ENCODE data around the gene PRPF6.

PRPF6 gene

DNA sequence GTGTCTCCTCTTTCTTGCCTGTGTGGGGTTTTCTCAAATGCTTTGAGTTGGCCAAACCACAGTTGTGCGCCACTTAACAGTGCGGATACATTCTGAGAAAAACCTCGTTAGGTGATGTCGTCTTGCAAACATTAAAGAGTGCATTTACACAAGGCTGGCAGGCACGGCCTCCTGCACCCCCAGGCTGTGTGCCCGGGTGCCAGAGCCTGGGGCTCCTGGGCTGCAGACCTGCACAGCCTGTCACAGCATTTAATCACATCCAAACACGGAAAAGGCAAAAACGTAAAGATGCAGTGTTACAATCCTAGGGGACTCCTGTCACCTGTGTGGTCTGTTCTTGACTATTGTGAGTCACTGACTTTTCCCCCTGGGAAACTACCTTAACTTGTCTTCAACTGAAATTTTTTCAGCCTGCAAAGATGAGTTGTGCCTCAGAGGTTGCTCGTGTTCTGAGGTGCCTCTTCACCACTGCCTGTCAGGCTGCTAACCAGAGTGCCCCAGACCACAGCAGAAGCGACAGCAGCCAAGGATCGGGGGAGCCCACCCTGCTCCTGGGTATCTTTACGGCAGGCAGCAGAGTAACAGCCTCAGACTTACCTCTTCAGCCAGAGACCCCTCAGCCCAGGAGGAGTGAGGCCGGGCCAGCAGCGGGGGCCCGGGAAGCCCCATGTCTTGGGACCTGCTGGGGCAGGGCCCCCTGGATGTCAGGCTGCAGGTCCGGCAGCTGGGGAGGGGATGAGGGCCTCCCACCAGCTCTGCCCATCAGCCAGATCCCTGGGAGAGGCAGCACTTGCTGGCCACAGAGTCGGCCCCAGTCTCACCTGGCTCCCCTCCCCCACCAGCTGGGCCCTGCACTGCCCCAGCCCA, 54.4 kb downstream of the PRPF6 start:
- TF ChIP-seq GATA3 (IDR thresholded peaks at IDR 0.05; ENCODE audit: low read depth, low read length) (no peak), GATA2 (IDR thresholded peaks at IDR 0.05; ENCODE audit: low read depth, low read length) (no peak)

DNA sequence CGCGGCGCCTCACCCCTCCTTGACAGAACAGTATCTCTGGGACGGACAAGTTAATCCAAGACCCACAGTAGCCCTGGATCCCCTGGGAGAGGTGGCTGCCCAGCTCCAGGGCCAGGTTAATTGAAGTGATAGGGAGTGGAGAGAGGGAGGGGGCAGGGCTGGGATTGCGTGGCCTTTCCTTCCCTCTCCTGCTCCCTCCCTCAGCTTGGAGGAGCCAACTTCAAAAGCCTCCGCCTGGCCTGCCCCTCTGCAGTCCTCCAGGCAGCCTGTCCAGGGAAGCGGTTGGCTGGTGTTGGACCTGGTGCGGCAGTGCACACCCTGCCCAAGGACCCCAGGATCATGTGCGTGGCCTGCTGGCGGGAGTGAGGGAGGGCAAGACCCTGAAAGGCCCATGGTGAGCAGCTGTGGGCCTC, 55.0 kb downstream of the PRPF6 start, which contains the start of gene C20orf204:
C20orf204 (plus strand) TSS at position 250 of the 413 bp plus-strand sequence; CDS start at position 392, 142 bp downstream.
- TF ChIP-seq GATA3 (IDR thresholded peaks at IDR 0.05; ENCODE audit: low read depth, low read length) (no peak), GATA2 (IDR thresholded peaks at IDR 0.05; ENCODE audit: low read depth, low read length) (no peak)

DNA sequence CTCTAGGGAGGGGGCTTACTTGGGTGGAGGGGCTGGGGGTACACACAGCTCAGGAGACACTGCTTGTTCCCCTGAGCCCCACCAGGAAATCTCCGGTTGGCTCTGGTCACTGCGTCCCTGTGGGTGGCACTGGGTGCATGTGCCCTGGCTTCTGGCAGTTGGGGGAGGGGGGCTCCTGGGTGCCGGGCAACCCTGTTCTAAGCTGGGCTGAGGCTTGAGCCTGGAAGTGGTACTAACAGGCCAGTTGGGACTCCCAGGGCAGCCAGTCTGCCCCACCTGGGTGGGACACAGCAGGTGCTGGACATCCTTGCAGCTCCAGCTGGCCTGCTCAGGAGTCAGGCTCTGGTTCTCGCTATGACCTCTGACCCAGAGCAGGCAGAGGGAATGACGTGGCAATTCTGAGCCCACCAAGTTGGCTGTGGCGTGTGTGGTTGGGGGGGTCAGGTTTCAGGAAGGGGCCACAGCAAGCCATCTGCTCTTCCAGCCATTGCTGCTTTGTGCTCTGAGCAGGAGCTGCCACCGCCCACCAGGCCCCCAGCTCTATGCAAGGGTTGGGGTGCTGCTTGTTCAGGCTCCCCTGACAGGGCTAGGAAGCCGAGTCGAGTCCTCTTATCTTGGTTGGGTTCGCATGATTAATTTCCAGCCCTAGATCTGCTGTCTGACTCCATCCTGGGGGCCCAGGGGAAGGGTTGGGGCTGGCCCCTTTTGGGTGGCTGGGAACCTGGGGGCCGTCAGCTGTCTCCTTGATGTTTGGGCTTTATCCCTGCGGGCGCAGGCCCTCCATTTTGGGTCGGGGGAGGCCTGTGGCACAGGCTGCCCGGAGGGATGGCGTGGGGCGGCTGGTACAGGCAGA, 55.6 kb downstream of the PRPF6 start:
- TF ChIP-seq GATA2 (IDR thresholded peaks at IDR 0.05; ENCODE audit: low read depth, low read length) (no peak), GATA3 (IDR thresholded peaks at IDR 0.05; ENCODE audit: low read depth, low read length) (no peak)

DNA sequence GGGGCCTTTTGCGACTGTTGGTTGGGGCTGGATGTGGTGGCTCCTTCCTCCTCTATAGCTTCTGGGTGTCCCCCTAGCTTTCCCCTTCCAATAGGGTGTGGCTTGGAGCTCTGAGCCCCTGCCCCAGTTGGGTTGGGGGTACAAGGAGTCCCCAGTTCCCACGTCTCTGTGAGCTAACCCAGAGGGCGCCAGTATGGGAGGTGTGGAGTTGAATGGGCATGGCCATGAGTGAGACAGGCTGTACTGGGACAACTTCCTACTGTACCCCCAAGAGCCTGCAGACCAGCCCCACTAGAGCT, 56.2 kb downstream of the PRPF6 start:
- no peak for TF ChIP-seq GATA2 (IDR thresholded peaks at IDR 0.05; ENCODE audit: low read depth, low read length)
- TF ChIP-seq GATA3 (IDR thresholded peaks at IDR 0.05; ENCODE audit: low read depth, low read length) = no peak

DNA sequence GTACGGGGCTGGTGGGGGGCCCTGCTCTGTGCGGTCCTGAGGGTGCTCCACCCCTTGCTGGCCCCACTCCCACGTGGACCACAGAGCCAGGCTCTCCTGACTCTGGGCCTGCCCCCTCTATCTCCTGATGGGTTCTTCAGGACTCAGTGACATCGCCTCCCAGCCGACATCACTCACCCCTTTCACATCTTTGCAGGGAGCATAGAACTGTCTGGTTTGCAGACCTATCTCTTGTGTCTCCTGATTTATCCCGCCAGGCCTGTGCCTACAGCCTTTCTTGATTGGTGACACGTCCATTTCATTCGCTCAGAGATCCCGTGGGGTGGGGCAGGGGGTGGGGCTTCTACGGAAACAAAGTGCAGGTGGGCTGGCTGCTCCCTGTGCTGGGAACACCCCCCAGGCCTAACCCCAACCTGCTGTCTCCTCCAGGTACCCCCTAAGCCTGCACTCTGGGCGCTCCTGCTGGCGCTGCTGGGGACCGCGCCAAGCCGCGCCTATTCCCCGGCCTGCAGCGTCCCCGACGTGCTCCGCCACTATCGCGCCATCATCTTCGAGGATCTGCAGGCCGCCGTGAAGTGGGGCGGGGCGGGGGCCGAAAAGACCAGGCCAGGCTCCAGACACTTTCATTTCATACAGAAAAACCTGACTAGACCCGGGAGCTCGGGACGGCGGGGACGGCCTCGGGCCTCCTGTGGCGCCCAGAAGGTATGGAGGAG, 56.7 kb downstream of the PRPF6 start:
- TF ChIP-seq GATA2 (IDR thresholded peaks at IDR 0.05; ENCODE audit: low read depth, low read length) (0 out of 2 replicates have a peak, but pooled peaks have one; percentile 16), GATA3 (IDR thresholded peaks at IDR 0.05; ENCODE audit: low read depth, low read length) (no peak)

DNA sequence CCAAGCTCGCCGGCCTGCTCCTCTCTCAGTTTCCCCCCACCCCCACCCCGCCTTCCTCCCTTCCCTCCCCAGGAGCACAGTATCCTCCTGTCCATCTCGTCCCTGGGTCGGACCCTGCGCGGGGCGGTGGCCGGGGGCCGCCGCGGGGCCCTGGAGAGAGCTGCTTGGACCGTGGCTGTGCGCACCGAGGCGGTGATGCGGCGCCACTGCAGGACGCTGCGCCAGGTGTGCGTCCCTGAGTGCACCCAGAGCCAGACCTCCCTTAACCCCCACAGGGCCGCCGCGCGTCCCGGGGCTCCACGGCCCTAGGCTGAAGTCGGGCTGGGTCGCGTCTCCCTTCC, 57.3 kb downstream of the PRPF6 start:
- TF ChIP-seq GATA3 (IDR thresholded peaks at IDR 0.05; ENCODE audit: low read depth, low read length) (no peak), GATA2 (IDR thresholded peaks at IDR 0.05; ENCODE audit: low read depth, low read length) (no peak)

DNA sequence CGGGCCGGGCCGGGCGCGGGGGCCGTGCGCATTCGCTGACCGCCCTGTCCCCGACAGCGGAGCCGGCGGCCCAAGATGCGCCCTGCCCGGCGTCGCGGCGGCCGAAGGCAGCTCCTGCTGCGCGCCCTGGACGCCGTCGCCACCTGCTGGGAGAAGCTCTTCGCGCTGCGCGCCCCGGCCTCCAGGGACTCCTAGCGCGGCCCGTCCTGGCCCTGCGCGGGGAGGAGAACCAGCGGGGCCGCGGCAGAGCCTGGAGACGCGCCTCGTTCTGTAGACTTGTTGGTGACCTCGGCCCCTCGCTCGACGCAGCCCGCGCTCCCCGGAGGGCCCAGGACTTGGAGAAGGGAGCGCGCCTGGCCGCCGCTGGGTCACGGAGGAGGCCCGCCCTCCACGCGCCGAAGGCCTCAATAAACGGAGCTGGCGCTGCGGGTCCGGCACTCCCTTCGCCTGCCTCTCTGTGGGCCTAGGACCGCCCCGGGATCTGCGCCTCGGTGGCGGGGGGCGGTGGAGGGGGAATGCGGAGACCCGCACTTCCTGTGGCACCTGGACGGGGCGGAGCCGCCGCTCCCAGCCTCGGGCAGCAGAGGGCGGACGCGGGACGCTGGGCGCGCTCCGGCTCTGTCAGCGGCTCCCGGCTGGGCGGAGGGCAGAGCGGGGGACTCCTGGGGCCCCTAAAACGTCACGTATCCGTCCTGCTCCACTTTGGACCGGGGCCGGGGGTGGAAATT, 57.8 kb downstream of the PRPF6 start:
- TF ChIP-seq GATA2 (IDR thresholded peaks at IDR 0.05; ENCODE audit: low read depth, low read length) = no peak
- TF ChIP-seq GATA3 (IDR thresholded peaks at IDR 0.05; ENCODE audit: low read depth, low read length) = no peak

DNA sequence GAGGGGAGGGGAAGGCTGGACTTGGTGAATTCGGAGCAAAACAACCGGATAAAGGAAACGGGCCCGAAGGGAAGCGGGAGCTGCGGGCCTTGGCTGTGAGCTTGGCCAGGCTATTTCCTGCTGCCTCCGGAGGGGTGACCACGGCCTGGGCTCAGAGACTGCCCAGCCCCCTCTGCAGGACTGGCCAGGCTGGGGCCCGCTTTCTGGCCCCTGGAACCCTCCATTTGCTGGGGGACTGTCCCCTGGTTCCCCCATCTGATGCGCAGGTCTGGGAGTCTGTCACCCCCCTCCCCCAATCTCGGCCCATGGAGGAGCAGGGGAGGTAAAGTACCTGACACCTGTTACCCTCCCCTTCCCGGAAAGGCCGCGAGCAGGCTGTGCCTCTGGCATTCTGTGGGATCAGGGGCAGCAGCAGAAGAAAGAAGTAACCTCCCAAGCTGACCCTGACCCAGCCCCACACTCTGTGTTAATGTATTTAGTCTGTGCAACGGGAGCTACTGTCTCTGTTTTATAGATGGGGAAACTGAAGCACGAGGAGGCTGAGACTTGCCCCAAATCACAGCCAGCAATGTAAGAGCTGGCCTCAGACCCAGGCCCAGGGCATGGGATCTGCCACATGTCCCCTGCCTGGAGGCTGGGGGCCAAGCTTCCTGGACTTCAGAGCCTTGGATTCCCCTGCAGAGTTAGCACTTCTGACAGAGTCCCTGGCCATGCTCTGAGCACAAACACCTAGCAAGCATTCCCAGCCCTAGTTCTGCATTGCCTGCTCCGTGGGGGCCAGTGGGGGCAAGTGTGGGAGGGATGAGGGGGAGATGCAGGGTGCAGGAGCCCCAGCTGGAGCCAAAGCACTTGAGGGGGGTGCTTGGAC, 58.6 kb downstream of the PRPF6 start:
- TF ChIP-seq GATA3 (IDR thresholded peaks at IDR 0.05; ENCODE audit: low read depth, low read length) (no peak), GATA2 (IDR thresholded peaks at IDR 0.05; ENCODE audit: low read depth, low read length) (no peak)

DNA sequence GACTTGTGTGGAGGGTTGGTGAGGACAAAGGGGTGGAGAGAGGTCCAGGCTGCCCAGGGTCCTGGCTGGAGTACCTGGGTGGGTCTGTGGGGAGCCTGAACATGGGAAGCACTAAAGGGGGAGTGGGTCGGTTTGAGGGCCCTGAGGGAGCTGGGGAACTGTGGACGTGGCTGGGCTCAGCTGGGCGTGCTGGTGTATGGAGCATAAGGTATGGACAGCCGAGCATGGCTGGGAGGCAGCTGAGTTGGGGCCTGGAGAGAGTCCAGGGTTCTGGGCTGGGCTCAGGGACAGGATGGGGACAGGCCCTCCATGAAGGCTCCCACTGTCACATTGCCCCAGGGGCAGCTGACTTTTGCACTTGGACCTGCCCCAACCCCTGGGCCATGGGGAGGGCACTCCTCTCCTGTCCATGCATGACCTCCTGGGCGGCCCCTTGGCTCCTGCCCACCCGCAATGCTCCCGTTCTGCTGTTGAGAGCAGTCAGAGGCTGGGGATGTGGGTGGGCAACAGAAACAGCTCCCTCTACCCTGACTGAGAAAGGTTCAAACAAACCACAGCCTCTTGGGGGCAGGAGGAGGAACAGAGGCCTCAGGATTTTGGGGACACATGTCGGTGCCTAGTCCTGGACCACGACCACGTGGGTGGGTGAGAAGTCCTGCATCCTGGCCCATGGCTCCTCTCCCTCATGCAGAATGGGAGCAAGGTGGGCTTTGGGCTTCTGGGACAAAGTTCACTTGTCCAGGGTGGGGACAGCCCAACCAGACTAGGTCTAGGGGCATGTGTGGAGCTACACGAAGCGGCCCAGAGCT, 59.5 kb downstream of the PRPF6 start:
- TF ChIP-seq GATA3 (IDR thresholded peaks at IDR 0.05; ENCODE audit: low read depth, low read length) = no peak
- no peak for TF ChIP-seq GATA2 (IDR thresholded peaks at IDR 0.05; ENCODE audit: low read depth, low read length)

DNA sequence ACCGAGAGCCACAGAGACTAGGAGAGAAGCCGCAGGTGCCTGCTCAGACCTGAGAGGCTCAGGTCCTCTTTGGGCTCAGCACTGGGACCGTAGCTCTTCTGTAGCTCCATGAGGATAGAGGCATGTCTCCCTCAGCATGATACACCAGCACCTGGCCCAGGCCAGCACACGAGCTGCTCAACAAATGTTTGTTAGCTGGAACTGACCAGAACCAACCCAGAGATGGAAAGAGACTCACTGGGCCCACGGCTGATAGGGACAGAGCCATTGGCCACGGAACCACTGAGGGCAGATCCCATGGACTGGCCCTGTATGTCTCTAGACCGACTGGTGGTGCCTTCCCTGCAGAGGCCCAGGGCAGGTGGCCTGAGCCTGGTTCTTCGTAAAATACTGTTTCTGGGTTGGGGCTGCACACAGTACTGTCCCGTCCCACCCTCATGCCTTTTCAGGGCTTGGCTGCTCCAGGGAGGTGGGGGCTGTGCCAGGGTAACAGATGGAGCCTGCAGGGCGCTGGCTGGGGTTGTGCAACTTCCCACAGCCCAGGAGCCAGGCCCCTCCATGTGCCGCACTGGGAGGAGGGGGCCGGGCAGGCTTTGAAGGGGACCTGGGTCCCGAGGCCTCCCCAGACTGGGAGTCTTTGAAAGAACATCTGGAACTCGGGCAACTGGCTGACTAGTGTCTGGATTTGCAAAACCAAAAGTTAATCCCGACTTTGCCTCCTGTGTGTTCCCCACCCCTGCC, 60.3 kb downstream of the PRPF6 start:
- TF ChIP-seq GATA2 (IDR thresholded peaks at IDR 0.05; ENCODE audit: low read depth, low read length) (no peak), GATA3 (IDR thresholded peaks at IDR 0.05; ENCODE audit: low read depth, low read length) (no peak)

DNA sequence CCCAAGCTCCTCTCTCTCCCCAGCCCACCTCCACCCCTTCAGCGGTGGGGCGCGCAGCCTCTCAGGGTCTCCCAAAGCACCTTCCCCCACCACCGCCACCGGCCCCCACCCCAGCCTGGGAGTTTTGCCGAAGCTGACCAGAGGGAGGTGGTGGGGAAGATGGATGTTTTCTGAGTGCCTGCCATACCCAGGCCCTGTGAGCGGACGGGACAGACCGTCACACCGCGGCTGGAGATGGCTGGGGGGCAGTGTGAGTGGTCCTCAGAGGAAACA, 60.8 kb downstream of the PRPF6 start:
- no peak for TF ChIP-seq GATA2 (IDR thresholded peaks at IDR 0.05; ENCODE audit: low read depth, low read length)
